HTERT RPE-1 (cell line): Measurements from ENCODE around the gene NRXN3.
"Not testable (repeated sequence)": the region's sequence is repeated elsewhere in the genome, so short reads cannot be mapped to it uniquely, and the experiment has no call there.

Experiments
- in situ Hi-C: fragments of 300-500 bp; cut with MboI; formaldehyde crosslinking; loops from 4 replicates; pipeline ENCODE4 v1.14.3; 2020; ENCODE audit warnings: low sequenced_read_pairs

NRXN3 gene

DNA sequence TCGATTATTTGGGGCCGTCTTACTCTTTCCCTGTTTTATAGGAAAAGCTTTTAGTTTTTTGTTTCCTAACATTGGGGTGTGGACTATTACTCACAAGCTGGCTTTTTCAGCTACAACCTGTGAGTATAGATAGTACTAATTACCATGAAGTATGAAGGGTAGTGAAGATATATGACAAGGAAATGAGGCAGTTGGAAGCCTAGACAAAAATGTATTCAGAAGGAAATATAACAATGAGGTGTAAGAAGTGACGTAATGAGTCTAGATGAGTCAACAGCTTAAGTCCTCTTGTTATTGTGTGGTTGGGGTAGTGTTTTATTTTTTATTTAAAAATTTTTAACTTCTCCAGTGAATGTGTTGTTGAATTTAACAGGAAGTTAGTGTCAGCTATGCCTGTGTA is 804.5 kb downstream of the NRXN3 start:
- in situ Hi-C loops: no loop called here

GRCh38 chr14:78975734-78976133 is 805.6 kb downstream of the NRXN3 start:
- in situ Hi-C loops: no loop called here

DNA sequence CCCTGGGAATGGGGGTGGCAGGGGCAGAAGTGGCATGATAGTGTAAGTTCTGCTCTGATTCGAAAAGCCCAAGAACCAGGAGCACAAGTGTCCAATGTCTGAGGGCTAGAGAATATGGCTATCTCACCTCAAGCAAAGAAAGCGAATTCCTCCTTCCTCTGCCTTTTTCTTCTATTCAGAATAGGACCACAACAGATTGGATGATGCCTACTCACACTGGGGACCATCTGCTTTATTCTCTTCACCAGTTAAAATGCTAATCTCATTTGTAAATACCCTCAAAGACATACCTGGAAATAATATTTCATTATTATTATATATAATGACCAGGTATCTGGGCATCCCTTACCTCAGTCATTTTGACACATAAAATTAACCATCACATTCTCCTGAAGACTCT is 808.7 kb downstream of the NRXN3 start:
- in situ Hi-C loops: no loop called here

DNA sequence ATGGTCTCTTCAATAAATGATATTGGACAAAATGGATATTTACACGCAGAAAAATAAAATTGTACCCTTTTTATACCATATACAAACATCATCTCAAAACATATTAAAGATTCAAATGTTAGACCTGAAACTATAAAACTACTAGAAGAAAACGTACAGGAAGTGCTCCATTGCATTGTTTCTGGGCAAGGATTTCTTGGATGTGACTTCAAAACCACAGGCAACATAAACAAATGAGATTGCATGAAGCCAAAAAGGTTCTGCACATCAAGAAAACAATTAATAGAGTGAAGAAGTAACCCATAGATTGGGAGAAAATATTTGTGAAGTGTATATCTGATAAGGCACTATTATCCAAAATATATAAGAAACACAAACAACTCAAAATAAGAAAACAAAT is 812.4 kb downstream of the NRXN3 start:
- in situ Hi-C loops: no loop called here

- in situ Hi-C loops: no loop called here
These were observed 813.0 kb downstream of the NRXN3 start for GRCh38 chr14:78983126-78983525.

DNA sequence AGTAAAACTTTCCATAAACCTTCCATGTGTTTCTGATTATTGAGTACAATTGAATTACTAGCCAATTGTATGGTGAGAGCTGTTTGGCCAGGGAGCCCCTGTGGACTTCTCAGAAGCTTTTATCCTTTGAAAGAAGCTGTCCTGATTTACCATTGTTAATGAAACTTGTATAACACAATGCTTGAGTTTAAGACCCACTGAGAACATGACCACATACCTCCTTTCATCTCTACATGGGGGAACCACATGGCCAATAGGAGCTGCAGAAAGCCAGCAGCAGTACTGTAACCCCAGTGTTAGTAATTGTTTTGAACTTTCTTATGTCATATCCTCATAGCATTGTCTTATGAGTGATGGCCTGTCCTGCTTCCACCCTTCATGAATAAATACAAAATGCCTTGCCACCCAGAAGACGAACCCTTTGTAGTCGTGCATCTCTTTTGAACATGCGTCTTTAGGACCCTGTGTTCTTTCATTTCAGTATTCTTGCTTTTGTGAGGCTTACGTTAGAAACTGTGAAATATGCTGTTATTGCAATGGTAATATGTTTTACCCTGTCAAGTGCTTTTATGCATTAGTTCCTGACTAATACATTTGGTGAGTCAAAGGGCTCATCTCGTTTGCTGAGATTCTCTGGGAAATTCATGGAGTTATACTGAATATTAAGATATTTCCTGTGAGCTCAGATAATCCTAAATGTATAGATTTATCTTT is 815.7 kb downstream of the NRXN3 start:
- in situ Hi-C loops: no loop called here

DNA sequence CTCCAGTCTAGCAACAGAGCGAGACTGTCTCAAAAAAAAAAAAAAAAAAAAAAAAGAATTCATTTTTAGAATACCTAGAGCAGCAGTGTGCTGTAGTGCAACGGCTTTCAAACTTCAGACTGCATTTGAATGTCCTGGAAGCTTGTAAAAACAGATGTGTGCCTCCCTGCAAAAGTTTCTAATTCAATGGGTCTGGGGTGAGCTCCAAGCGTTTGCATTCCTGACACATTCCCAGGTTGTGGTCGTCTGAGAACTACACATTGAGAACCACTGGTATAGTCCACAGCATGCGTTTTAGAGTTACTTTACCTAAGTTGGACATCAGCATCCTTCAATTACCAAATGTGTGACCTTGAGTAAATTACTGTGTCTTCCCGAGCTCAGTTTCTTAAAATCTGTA is 816.8 kb downstream of the NRXN3 start:
- in situ Hi-C loops: no loop called here

- in situ Hi-C loops: no loop called here
These were observed 819.0 kb downstream of the NRXN3 start for GRCh38 chr14:78989221-78989620.

DNA sequence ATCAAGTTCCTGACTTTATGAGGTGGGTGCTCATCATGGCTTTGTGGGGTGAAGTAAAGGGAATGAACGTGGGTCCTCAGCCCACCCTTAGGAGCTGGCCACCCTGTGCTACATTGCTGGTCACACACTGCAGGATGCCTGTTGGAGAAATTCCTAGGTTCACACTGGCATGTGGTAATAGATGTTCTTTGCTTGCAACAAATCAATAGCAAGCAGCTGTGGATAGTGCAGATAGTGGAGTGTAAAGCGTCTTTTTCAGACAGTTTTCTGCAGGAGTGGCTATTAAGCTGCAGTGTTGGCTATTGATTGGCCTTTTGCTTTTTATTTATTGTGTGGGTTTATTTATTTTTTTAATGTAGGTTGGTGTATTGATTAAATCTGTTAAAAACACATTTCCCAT is 822.7 kb downstream of the NRXN3 start:
- in situ Hi-C loops: no loop called here

DNA sequence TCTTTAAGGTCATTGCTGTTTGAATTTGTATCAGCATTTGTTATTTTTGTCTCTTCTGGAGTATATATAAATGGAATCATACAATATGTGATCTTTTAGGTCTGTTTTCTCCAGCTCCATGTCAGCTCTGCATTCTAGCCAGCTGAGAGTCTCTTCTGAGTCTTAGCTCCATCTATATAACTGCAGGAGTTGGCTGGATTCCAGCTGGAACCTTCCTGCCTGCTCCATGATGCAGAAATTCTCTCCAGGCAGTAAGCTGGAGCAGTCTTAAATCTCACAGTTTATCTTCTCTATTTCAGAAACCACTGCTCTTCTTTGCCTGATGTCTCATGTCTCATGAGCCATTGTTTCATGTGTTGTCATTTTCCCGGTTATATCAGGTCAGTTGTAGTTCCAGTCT is 827.6 kb downstream of the NRXN3 start:
- in situ Hi-C loops: no loop called here

DNA sequence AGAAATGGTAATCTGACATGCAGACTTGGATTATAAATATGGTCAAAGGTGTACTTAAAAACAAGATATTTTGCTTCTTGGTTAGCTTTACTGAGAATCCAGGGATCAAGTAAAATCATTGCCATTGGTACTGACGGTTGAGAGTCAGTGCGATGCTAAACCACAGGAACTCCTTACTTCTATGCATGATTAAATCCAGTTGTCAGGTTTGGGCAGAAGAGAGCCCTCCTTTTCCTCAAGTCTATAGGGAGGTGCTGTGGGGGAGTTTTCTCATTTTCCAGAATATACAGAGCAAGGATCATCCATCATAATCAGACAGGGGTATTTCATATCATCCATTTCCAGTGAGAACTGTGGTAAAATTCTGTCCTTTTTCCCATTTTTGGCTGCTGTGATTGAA is 839.1 kb downstream of the NRXN3 start:
- in situ Hi-C loops: no loop called here

GRCh38 chr14:79011091-79011919 is 841.1 kb downstream of the NRXN3 start:
- in situ Hi-C loops: no loop called here

- in situ Hi-C loops: no loop called here
These were observed 841.7 kb downstream of the NRXN3 start for GRCh38 chr14:79011920-79012204.

- in situ Hi-C loops: no loop called here
These were observed 846.8 kb downstream of the NRXN3 start for GRCh38 chr14:79016828-79017505.

DNA sequence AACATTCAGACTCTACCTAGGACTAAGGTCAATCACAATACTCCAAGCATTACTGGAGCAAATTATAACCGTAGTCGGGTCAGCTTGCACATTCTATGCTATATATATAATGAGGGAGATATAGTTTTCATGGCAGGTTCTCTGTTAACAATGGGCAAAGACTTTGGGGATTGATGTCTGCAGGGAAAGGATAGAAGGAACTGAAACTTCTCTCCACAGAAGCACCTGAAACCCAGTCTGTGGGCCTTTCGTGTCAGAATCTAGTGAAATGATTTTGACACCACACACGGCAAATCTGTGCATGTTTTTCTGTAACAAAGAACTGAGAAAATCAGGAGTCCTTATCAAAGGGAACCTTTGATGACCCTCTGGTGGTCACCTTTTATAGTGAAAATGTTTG is 847.4 kb downstream of the NRXN3 start:
- in situ Hi-C loops: no loop called here

DNA sequence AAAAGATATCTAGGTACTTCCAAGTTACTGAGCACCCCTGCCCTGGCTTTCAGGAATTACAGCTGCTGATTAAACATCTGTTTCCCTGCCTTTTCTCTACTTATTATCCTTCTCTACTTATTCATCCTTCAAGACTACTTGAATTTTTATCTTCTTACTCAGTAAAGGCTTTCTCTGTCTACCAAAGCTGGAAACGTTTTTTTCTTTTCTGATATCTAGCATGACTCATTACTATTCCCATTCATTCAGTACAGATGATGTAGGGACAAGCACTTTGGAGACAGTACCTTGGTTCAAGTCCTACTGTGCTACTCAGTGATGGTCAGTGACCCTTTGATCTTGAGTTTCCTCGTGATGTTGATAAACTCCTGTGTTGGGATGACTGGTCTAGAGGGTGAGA is 848.7 kb downstream of the NRXN3 start:
- in situ Hi-C loops: no loop called here

DNA sequence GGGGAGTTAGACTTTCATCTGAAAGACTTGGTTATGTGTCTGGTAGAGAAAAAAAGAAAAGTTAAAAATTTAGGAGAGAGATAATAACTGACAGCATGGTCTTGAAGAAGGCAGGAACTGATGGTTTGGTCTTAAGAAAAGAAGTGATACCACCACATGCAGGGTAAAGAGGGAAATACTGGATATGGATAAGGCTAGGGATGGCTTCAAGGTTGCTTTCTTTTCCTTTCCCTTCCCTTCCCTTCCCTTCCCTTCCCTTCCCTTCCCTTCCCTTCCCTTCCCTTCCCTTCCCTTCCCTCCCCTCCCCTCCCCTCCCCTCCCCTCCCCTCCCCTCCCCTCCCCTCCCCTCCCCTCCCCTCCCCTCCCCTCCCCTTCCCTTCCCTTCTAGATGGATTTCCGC is 849.7 kb downstream of the NRXN3 start:
- in situ Hi-C loops: not testable (repeated sequence)

GRCh38 chr14:79021766-79022165 is 851.6 kb downstream of the NRXN3 start:
- in situ Hi-C loops: no loop called here

GRCh38 chr14:79027138-79027537 is 857.0 kb downstream of the NRXN3 start:
- in situ Hi-C loops: no loop called here

- in situ Hi-C loops: no loop called here
These were observed 858.1 kb downstream of the NRXN3 start for GRCh38 chr14:79028281-79028680.

DNA sequence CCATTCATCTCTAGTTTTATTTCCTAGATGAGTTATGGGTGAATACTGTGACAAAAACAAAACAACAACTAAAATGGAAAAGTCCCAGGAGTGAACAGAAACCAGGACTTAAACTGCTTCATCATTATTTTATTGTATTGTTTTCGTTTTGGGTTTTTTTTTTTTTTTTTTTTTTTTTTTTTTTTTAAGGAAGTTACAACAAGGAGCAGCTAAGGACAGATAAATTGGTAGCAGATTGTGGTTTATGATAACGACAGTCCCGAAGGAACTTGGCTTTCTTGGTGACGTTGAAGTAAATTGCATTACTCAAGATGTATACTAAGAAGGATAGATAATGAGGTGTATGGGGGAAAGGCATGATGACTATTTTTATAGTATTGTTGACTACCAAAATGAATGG is 866.3 kb downstream of the NRXN3 start:
- in situ Hi-C loops: no loop called here

GRCh38 chr14:79037106-79037505 is 866.9 kb downstream of the NRXN3 start:
- in situ Hi-C loops: no loop called here
